Measurements from ENCODE around the gene TRIM26. TPM values are rescaled to one million over a fixed set of nuclear protein-coding genes. Genes with fewer than 3 reads are reported as not detected.
"Not testable (repeated sequence)": the region's sequence is repeated elsewhere in the genome, so short reads cannot be mapped to it uniquely, and the experiment has no call there.

Gene TRIM26
- total RNA-seq, 2 donors from 2014 or later = 37.6 to 67.0 TPM

DNA sequence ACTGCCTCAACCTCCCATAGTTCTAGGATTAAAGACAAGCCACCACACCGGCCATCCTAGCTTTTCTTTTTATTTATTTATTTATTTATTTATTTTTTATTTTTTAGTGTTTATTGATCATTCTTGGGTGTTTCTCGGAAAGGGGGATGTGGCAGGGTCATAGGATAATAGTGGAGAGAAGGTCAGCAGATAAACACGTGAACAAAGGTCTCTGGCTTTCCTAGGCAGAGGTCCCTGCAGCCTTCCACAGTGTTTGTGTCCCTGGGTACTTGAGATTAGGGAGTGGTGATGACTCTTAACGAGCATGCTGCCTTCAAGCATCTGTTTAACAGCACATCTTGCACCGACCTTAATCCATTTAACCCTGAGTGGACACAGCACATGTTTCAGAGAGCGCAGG, 8.2 kb upstream of the TRIM26 start:
- H3K36me3 Mint-ChIP-seq (ENCODE audit: low read depth); ATAC-seq (replicated peaks); H3K27me3 Mint-ChIP-seq; H3K27ac Mint-ChIP-seq; H3K9me3 Mint-ChIP-seq; H3K4me3 Mint-ChIP-seq; H3K4me1 Mint-ChIP-seq: not testable (repeated sequence)

DNA sequence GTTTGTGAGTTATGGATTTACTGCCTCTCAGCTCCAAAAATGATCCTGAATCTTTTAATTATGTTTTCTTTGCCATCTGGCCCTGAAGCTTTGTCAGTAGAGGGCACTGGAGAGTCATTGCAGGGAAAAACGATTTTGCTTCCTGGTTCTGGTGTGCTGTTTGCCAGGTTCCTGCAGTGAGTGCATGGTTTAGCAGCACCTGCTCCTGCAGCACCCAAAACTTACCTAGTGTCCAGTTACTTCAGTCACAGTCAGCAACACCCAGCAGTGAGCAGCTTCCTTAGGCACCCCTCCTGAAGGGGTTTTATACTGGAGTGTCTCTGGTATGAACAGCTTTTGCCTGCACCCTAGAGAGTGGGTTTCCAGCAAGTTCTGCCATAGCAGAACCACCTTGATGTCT, 6.0 kb upstream of the TRIM26 start:
- Mint-ChIP-seq H3K27ac (no peak overlapping the region), H3K4me1 (peaks cover 16% of the 10 kb centered on the region), H3K9me3 (peaks cover 4% of the 10 kb centered on the region), H3K4me3 (no peak overlapping the region), H3K36me3 (ENCODE audit: low read depth) (no peaks in the 10 kb centered on the region), H3K27me3 (no peaks in the 10 kb centered on the region)
- ATAC-seq (replicated peaks) = peak; percentile 74

GRCh38 chr6:30216096-30216495, 2.9 kb upstream of the TRIM26 start:
- ATAC-seq (replicated peaks) = no peak
- Mint-ChIP-seq H3K27me3 (no peaks in the 10 kb centered on the region), H3K36me3 (ENCODE audit: low read depth) (peaks cover 10% of the 10 kb centered on the region), H3K4me3 (no peak overlapping the region), H3K27ac (no peak overlapping the region), H3K4me1 (peaks cover 28% of the 10 kb centered on the region), H3K9me3 (no peaks in the 10 kb centered on the region)

DNA sequence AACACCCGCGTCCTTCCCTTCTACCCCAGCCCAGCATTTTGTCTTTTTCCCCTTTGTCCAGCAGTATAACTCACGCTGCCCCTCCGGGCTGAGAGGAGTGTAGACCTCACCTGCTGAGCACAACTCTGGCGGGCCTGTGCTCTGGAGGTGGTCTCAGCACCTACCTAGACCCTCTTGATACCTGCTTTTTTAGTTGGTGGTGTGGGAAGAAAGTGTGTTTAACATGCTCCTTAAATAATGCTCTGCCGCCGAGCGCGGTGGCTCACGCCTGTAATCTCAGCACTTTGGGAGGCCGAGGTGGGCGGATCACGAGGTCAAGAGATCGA, 1.4 kb upstream of the TRIM26 start:
- Mint-ChIP-seq H3K27ac (peak overlapping the region; percentile 98), H3K4me3 (peak overlapping the region; percentile 92), H3K36me3 (ENCODE audit: low read depth) (peaks cover 25% of the 10 kb centered on the region), H3K27me3 (no peaks in the 10 kb centered on the region), H3K9me3 (no peaks in the 10 kb centered on the region), H3K4me1 (peaks cover 42% of the 10 kb centered on the region)
- no peak for ATAC-seq (replicated peaks)

GRCh38 chr6:30213957-30214656, 901 bp upstream of the TRIM26 start:
- H3K4me1 Mint-ChIP-seq = peaks cover 37% of the 10 kb centered on the region
- peak; percentile 74 for ATAC-seq (replicated peaks)
- no peaks in the 10 kb centered on the region for H3K27me3 Mint-ChIP-seq
- H3K4me3 Mint-ChIP-seq = peak overlapping the region; percentile 92
- peak overlapping the region; percentile 98 for H3K27ac Mint-ChIP-seq
- no peaks in the 10 kb centered on the region for H3K9me3 Mint-ChIP-seq
- H3K36me3 Mint-ChIP-seq (ENCODE audit: low read depth) = peaks cover 26% of the 10 kb centered on the region

- no peak for ATAC-seq (replicated peaks)
- H3K4me3 Mint-ChIP-seq = peak overlapping the region; percentile 92
- no peaks in the 10 kb centered on the region for H3K27me3 Mint-ChIP-seq
- H3K9me3 Mint-ChIP-seq = no peaks in the 10 kb centered on the region
- peaks cover 41% of the 10 kb centered on the region for H3K4me1 Mint-ChIP-seq
- peaks cover 31% of the 10 kb centered on the region for H3K36me3 Mint-ChIP-seq (ENCODE audit: low read depth)
- peak overlapping the region; percentile 98 for H3K27ac Mint-ChIP-seq
Measured at GRCh38 chr6:30213667-30213956, 406 bp upstream of the TRIM26 start.

DNA sequence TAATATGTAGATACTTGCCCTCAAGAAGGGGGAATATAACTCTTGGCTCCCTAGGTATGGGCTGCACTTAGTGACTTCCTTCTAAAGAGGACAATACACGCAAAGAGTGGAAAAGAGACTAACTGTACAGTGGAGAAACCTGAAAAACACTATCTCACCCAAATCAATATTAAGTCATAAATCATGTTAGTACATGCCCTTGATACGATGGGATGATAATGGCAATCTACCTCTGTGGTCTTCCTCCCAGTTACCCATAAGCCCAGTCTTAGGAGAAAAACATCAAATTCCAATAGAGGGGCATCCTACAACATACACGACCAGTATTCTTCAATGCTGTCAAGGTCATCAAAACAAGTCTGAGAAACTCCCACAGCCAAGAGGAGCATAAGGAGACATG, 1.3 kb downstream of the TRIM26 start:
- peak overlapping the region; percentile 92 for H3K4me3 Mint-ChIP-seq
- ATAC-seq (replicated peaks) = no peak
- H3K27me3 Mint-ChIP-seq = no peaks in the 10 kb centered on the region
- peaks cover 46% of the 10 kb centered on the region for H3K36me3 Mint-ChIP-seq (ENCODE audit: low read depth)
- peaks cover 53% of the 10 kb centered on the region for H3K4me1 Mint-ChIP-seq
- peak overlapping the region; percentile 98 for H3K27ac Mint-ChIP-seq
- H3K9me3 Mint-ChIP-seq = no peaks in the 10 kb centered on the region

GRCh38 chr6:30211306-30211705, 1.9 kb downstream of the TRIM26 start:
- peak overlapping the region; percentile 92 for H3K4me3 Mint-ChIP-seq
- peaks cover 52% of the 10 kb centered on the region for H3K36me3 Mint-ChIP-seq (ENCODE audit: low read depth)
- H3K27ac Mint-ChIP-seq = peak overlapping the region; percentile 98
- H3K27me3 Mint-ChIP-seq = no peaks in the 10 kb centered on the region
- H3K9me3 Mint-ChIP-seq = no peaks in the 10 kb centered on the region
- ATAC-seq (replicated peaks) = no peak
- peaks cover 53% of the 10 kb centered on the region for H3K4me1 Mint-ChIP-seq

- Mint-ChIP-seq H3K4me1 (peaks cover 47% of the 10 kb centered on the region), H3K27me3 (no peaks in the 10 kb centered on the region), H3K9me3 (no peaks in the 10 kb centered on the region), H3K36me3 (ENCODE audit: low read depth) (peaks cover 71% of the 10 kb centered on the region), H3K4me3 (peak overlapping the region; percentile 39), H3K27ac (peak overlapping the region; percentile 75)
- ATAC-seq (replicated peaks) = no peak
Measured at GRCh38 chr6:30207619-30208295, 5.4 kb downstream of the TRIM26 start.

DNA sequence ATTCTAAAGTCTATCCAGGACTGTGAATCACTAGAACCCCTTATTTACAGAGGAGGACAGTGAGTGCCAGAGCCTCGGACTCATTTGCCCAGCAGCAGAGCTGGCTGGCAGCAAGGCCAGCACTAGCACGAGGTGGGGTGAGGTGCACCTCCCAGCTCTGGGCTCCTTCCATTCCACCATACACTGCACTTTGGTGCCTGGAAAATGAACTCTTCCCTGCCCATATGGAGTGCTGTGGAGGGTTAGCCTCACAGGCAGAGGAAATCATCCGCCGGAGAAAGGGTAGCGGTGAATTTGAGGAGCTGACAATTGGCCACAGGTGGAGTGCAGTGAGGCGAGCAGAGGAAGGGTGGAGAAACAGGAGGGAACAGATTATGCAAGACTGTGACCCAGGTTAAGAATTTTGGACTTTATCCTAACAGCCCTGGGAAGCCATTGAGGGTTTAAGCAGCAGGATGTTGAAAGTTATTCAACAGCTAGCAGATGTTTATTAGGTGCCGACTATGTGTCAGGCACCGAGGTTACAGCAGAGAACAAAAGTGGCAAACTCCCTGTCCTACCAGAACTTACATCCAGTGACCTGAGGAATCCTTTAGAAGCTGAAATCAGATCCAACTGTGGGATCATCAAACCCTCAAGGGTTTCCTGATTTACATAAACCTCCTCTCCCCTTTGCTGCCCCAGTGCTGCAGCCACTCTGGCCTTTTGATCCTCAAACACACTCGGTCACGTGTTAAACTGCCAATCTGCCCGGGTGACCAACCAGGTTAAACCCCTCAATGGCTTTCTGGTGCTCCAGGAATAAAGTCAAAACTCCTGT, 6.2 kb downstream of the TRIM26 start:
- Mint-ChIP-seq H3K4me3 (no peak overlapping the region), H3K27ac (peak overlapping the region; percentile 75), H3K27me3 (no peaks in the 10 kb centered on the region), H3K36me3 (ENCODE audit: low read depth) (peaks cover 78% of the 10 kb centered on the region), H3K4me1 (peaks cover 43% of the 10 kb centered on the region), H3K9me3 (no peaks in the 10 kb centered on the region)
- ATAC-seq (replicated peaks) = no peak

GRCh38 chr6:30206152-30206551, 7.1 kb downstream of the TRIM26 start:
- Mint-ChIP-seq H3K27ac (no peak overlapping the region), H3K4me1 (peaks cover 38% of the 10 kb centered on the region), H3K27me3 (no peaks in the 10 kb centered on the region), H3K9me3 (no peaks in the 10 kb centered on the region), H3K36me3 (ENCODE audit: low read depth) (peaks cover 80% of the 10 kb centered on the region), H3K4me3 (no peak overlapping the region)
- no peak for ATAC-seq (replicated peaks)

DNA sequence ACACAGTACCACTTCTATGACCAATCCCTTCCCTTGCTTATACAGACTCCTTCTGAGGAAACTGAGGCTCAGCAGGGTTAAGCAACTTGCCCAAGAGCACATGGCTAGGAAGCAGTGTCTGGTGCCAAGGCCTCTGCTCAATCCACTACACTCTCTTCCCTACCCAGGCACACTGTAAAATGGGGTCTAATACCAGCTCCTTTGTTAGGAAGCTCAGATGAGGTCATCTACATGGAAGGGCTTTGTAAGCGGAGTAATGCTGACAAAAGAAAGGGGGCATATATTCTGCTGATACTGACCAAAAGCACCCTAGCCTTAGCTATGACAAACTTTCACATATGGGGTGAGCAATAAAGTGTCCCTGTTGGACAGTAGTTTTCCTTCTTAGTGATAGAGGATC, 9.1 kb downstream of the TRIM26 start:
- Mint-ChIP-seq H3K4me3 (no peak overlapping the region), H3K27ac (no peak overlapping the region), H3K36me3 (ENCODE audit: low read depth) (peaks cover 85% of the 10 kb centered on the region), H3K9me3 (no peaks in the 10 kb centered on the region), H3K4me1 (peaks cover 23% of the 10 kb centered on the region), H3K27me3 (no peaks in the 10 kb centered on the region)
- no peak for ATAC-seq (replicated peaks)

DNA sequence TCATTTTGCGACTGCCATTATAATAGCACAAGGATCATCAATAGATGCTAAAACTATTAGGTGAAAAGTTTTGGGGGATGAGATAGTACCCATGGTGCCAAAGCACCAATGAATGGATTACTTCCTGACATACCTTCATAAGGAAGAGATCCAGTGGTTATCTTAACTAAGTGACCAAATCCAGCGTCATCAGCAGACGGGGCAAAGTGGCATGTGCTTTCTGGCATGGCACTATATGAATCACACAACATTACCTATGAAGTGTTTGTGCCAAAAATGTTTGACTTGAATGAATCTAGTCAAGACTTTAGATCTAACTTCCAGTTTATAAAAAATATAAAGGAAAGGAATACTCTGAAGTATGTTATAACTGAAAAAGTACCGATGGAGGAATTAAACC, 10.8 kb downstream of the TRIM26 start:
- no peak overlapping the region for H3K4me3 Mint-ChIP-seq
- H3K9me3 Mint-ChIP-seq = no peaks in the 10 kb centered on the region
- no peak overlapping the region for H3K27ac Mint-ChIP-seq
- no peak for ATAC-seq (replicated peaks)
- peaks cover 85% of the 10 kb centered on the region for H3K36me3 Mint-ChIP-seq (ENCODE audit: low read depth)
- peaks cover 9% of the 10 kb centered on the region for H3K4me1 Mint-ChIP-seq
- no peaks in the 10 kb centered on the region for H3K27me3 Mint-ChIP-seq

GRCh38 chr6:30200551-30201281, 12.5 kb downstream of the TRIM26 start:
- peak; percentile 31 for ATAC-seq (replicated peaks)
- Mint-ChIP-seq H3K36me3 (ENCODE audit: low read depth) (peaks cover 86% of the 10 kb centered on the region), H3K4me1 (peaks cover 11% of the 10 kb centered on the region), H3K27me3 (no peaks in the 10 kb centered on the region), H3K27ac (peak overlapping the region; percentile 53), H3K4me3 (no peak overlapping the region), H3K9me3 (no peaks in the 10 kb centered on the region)

All from activated T-helper 17 cell treated with anti-CD3 and anti-CD28 coated beads, Interleukin-2, amount 50 U/mL, for 72 hours (primary cell).